ENCODE data around the gene TBC1D22A. TPM values are rescaled to one million over a fixed set of nuclear protein-coding genes. Genes with fewer than 3 reads are reported as not detected.
"Not testable (repeated sequence)": the region's sequence is repeated elsewhere in the genome, so short reads cannot be mapped to it uniquely, and the experiment has no call there.

The TBC1D22A gene
- polyA plus RNA-seq, 4 donors: 17.7 to 26.4 (median 21.0) TPM

DNA sequence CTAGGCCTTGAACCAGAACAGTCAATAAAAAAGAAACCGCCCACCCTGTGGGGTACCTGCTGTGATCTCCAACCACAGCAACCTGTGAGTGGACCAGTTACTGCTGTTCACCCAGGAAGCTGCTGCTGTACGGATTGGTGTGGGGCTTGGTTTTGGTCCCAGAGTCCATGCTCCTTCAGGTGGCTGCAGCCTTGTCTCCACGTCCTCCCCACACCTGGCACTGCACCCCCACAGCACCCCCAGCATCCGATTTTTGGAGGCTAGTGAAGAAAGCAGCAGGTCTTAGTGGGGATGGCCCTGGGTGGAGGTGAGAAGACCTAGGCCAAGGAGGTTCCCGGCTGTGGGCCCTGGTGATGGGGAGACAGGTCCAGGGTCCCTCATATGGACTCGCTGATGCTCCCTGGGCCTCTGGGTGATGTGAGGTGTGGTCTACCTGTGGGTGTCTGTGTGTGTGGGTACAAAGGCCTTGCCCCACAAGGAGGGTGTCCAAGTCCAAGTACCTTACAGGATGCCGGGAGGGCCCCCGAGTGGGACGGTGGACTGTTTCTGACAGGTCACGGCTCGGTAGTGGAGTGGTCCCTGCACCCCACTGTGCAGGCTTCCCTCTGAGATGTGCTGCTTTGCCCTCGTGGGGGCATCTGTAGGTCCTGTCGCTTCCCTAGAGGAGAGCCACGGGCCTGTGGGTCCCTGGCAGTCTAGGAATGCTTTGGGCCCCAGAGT, 283.4 kb downstream of the TBC1D22A start:
- peaks cover 5 to 10% (median 7%) of the 10 kb centered on the region in 3 donors for H3K4me1 ChIP-seq (ENCODE audit: control insufficient read depth in 3 of 3, insufficient read depth in 2 of 3, low read depth in 1 of 3, low read length in 2 of 3)
- no peak overlapping the region for H3K27ac ChIP-seq (ENCODE audit: low read depth in 1 of 3, low read length in 2 of 3)
- H3K27me3 ChIP-seq (ENCODE audit: control insufficient read depth in 3 of 3, insufficient read depth in 3 of 3, low read length in 3 of 3): no peaks in the 10 kb centered on the region
- H3K4me3 ChIP-seq (ENCODE audit: low read depth in 1 of 3, low read length in 3 of 3): no peak overlapping the region
- H3K36me3 ChIP-seq (ENCODE audit: control insufficient read depth in 3 of 3, insufficient read depth in 2 of 3, low read depth in 1 of 3, low read length in 3 of 3): peaks cover 0 to 9% (median 0%) of the 10 kb centered on the region in 3 donors
- 94 to 97% (median 95%) methylated on average over 14 of the region's 14 CpGs for WGBS, 3 donors
- DNase-seq (no peak), FAIRE-seq (no peak)
- no peaks in the 10 kb centered on the region for H3K9me3 ChIP-seq (ENCODE audit: control insufficient read depth in 2 of 2, insufficient read depth in 1 of 2, low read depth in 1 of 2, low read length in 1 of 2)

DNA sequence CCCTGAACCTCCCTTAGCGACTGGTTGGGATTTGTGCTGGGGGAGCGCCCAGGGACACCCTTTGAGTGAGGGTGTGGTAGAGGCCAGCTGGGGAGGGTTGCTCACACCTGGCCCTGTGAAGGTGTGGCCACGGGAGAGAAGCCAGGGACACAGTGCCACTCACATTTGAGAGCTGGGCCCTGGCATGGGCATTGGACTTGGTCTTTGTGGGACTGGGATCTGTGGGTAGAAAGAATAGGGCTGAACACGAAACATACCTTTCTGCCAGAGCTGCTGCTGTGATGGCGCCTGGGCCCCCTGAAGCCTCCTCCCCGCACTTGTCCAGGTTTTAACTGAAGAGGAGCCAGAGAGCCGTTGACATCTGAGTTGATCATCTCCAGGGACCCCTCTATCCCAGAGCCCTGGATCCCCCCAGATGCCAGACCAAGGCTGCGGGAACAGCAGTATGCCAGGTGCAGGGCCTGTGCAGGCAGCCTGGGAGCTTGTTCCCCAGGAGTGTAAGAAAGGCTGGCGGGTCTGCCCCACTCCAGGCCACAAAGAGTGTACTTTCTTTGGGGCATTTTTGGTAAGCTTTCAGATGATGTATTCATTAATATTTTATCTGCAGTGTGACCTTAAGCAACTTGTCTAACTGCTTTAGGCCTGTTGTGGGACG, 284.1 kb downstream of the TBC1D22A start:
- WGBS, 3 donors: 56 to 68% (median 67%) methylated on average over 10 of the region's 10 CpGs
- peaks cover 5 to 10% (median 7%) of the 10 kb centered on the region in 3 donors for H3K4me1 ChIP-seq (ENCODE audit: control insufficient read depth in 3 of 3, insufficient read depth in 2 of 3, low read depth in 1 of 3, low read length in 2 of 3)
- H3K27ac ChIP-seq (ENCODE audit: low read depth in 1 of 3, low read length in 2 of 3): no peak overlapping the region
- no peaks in the 10 kb centered on the region for H3K9me3 ChIP-seq (ENCODE audit: control insufficient read depth in 2 of 2, insufficient read depth in 1 of 2, low read depth in 1 of 2, low read length in 1 of 2)
- H3K36me3 ChIP-seq (ENCODE audit: control insufficient read depth in 3 of 3, insufficient read depth in 2 of 3, low read depth in 1 of 3, low read length in 3 of 3): peaks cover 0 to 5% (median 2%) of the 10 kb centered on the region in 3 donors
- no peaks in the 10 kb centered on the region for H3K27me3 ChIP-seq (ENCODE audit: control insufficient read depth in 3 of 3, insufficient read depth in 3 of 3, low read length in 3 of 3)
- no peak overlapping the region for H3K4me3 ChIP-seq (ENCODE audit: low read depth in 1 of 3, low read length in 3 of 3)
- peak in 1 of 2 donors; percentile 9 for DNase-seq
- FAIRE-seq: no peak

DNA sequence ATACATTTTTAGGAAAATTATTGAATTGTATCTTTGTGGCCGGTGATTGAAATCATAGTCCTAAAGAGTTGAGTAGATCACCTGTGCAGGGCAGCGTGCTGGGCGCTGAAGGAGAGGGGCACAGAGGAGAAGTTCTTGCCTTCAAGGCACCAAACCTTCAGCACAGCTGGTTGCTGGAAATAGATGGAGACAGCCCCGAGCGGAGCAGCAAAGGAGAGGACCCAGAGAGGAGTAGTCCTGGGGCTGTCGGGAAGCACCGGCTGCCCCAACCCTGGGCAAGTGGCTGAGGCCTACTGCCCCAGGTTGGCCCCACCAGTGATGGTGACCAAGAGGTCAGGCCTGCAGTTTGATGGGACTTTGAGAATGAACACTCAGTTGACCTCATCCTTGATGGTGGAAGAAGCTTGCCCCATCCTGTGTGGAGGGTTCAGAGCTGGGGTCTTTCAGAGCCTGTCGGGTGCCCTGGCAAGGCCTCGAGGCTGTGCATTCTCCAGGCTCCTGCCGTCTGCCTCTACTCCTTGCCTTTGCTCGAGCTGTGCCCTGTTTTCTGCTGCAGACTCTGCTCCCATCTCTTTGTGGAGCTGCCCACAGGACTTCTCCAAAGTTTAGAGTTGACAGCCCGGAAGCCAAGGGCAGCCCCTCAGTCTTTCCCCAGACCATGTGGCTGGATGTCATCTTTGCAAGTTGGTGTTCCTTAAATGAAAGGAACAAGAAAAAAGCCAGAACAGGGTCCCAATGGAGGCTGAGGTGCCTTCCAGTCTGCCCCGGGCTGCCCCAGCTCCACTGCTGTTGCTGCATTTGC, 285.1 kb downstream of the TBC1D22A start:
- Histone ChIP-seq H3K4me3 (ENCODE audit: low read depth in 1 of 3, low read length in 3 of 3) (no peak overlapping the region), H3K36me3 (ENCODE audit: control insufficient read depth in 3 of 3, insufficient read depth in 2 of 3, low read depth in 1 of 3, low read length in 3 of 3) (peaks cover 0 to 5% (median 2%) of the 10 kb centered on the region in 3 donors), H3K9me3 (ENCODE audit: control insufficient read depth in 2 of 2, insufficient read depth in 1 of 2, low read depth in 1 of 2, low read length in 1 of 2) (no peaks in the 10 kb centered on the region), H3K27me3 (ENCODE audit: control insufficient read depth in 3 of 3, insufficient read depth in 3 of 3, low read length in 3 of 3) (no peaks in the 10 kb centered on the region), H3K27ac (ENCODE audit: low read depth in 1 of 3, low read length in 2 of 3) (no peak overlapping the region), H3K4me1 (ENCODE audit: control insufficient read depth in 3 of 3, insufficient read depth in 2 of 3, low read depth in 1 of 3, low read length in 2 of 3) (peaks cover 5 to 10% (median 7%) of the 10 kb centered on the region in 3 donors)
- DNase-seq (no peak), FAIRE-seq (no peak)
- WGBS, 3 donors: 95 to 96% (median 96%) methylated on average over 13 of the region's 13 CpGs

DNA sequence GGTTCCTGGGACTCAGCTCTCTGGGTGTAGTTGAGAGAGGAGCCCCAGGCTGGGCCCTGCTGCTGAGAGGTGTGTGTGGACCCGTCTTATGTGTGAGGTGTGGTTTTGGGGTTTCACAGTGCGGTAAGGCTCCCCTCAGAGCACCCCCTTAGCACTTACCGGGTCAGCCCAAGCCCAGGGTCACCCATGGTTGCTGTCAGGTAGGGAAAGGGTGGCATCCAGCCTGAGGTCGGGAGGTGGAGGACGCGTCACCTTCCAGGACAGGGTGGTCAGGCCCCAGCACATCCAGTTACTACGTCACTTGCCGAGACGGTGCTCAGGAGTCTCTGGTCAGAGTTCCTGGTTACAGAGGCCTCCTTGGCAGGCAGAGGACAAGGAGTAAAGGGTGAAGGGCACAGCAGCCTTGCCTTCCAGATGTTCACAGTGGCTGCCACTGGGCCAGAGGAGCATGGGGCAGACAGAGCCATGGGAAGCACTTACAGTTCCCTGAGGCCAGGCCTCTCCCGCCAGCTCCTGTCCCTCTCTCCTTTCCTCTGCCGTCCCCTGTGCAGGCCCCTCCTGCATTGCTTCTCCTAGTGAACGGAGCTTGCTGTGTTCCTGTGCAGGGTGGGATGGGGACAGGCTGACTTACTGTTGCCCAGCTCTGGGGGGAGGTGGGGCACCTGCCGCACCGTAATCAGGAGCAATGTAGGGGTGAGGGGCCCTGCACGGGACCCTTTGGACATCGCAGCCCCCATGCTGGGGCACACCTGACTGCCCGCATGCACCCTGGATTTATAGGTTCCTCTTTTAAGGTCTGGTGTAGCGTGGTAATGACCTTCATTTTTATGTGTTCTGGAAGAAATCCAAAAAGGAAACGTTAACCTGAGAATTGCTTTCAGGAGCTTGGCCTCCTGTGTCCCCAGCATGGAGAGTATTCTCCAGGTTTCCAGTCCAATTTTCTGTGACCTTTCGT, 285.9 kb downstream of the TBC1D22A start:
- DNase-seq (peak in 1 of 2 donors; percentile 15), FAIRE-seq (no peak)
- Histone ChIP-seq H3K27me3 (ENCODE audit: control insufficient read depth in 3 of 3, insufficient read depth in 3 of 3, low read length in 3 of 3) (no peaks in the 10 kb centered on the region), H3K36me3 (ENCODE audit: control insufficient read depth in 3 of 3, insufficient read depth in 2 of 3, low read depth in 1 of 3, low read length in 3 of 3) (peaks cover 0 to 5% (median 2%) of the 10 kb centered on the region in 3 donors), H3K9me3 (ENCODE audit: control insufficient read depth in 2 of 2, insufficient read depth in 1 of 2, low read depth in 1 of 2, low read length in 1 of 2) (no peaks in the 10 kb centered on the region), H3K27ac (ENCODE audit: low read depth in 1 of 3, low read length in 2 of 3) (no peak overlapping the region), H3K4me1 (ENCODE audit: control insufficient read depth in 3 of 3, insufficient read depth in 2 of 3, low read depth in 1 of 3, low read length in 2 of 3) (peaks cover 5 to 10% (median 7%) of the 10 kb centered on the region in 3 donors), H3K4me3 (ENCODE audit: low read depth in 1 of 3, low read length in 3 of 3) (no peak overlapping the region)
- WGBS, 3 donors: 68 to 73% (median 71%) methylated on average over 19 to 20 of the region's 20 CpGs

DNA sequence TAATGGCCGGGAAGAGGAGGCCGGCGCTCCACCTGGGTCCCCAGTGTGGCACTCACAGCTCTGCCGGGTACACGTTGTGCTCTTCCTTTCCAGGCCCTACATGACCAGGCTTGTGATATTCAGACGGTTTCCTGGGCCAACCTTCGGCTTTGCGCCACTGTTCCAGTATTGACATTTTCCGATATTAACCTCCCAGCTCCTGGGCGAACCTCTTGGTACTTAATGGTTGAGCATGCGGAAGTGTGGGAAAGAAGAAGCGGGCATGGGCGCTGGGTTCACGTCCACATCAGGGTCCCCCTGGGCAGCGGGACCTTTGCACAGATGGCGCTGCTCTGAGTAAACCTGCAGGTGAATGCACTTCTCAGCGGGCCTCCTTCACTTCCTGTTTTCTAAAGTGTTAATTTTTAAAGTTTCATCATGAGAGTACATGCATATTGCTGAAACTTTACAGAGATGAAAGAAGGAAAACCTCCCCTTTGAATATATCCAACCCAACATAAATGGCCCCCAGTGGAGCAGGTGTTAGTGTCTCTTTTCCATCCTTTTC, 286.7 kb downstream of the TBC1D22A start:
- no peak for FAIRE-seq

DNA sequence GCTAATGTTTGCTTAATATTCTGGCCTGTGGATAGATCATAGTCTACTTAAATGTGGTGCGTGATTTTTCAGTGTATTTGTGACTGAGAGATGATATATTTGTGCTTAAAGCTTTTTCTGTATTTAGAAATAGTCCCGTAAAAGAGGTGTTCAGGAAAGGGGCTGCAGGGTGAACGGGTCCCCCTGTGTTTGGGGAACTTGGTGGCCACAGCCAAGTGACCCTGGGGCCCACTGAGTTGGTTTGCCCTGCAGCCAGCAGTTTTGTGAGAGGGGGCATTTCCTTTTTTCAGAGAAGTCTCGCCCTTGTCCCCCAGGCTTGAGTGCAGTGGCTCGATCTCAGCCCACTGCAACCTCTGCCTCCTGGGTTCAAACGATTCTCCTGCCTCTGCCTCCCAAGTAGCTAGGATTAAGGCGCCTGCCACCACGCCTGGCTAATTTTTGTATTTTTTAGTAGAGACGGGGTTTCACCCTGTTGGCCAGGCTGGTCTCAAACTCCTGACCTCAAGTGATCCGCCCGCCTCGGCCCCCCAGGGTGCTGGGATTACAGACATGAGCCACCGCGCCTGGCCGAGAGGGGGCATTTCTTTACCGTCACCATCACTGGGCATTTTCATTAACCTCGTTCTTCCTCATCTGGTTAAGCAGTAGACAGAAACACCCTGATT, 287.4 kb downstream of the TBC1D22A start:
- not testable (repeated sequence) for H3K4me1 ChIP-seq (ENCODE audit: control insufficient read depth in 3 of 3, insufficient read depth in 2 of 3, low read depth in 1 of 3, low read length in 2 of 3); FAIRE-seq
- 95 to 96% (median 96%) methylated on average over 17 of the region's 17 CpGs for WGBS, 3 donors

More for the DNA sequence above, 286.7 kb downstream of the TBC1D22A start:
- Histone ChIP-seq H3K9me3 (ENCODE audit: control insufficient read depth in 2 of 2, insufficient read depth in 1 of 2, low read depth in 1 of 2, low read length in 1 of 2) (no peaks in the 10 kb centered on the region), H3K4me1 (ENCODE audit: control insufficient read depth in 3 of 3, insufficient read depth in 2 of 3, low read depth in 1 of 3, low read length in 2 of 3) (peaks cover 2 to 6% (median 5%) of the 10 kb centered on the region in 3 donors), H3K4me3 (ENCODE audit: low read depth in 1 of 3, low read length in 3 of 3) (no peak overlapping the region), H3K27me3 (ENCODE audit: control insufficient read depth in 3 of 3, insufficient read depth in 3 of 3, low read length in 3 of 3) (no peaks in the 10 kb centered on the region), H3K27ac (ENCODE audit: low read depth in 1 of 3, low read length in 2 of 3) (no peak overlapping the region), H3K36me3 (ENCODE audit: control insufficient read depth in 3 of 3, insufficient read depth in 2 of 3, low read depth in 1 of 3, low read length in 3 of 3) (peaks cover 0 to 8% (median 2%) of the 10 kb centered on the region in 3 donors)
- WGBS, 3 donors: 80 to 84% (median 84%) methylated on average over 17 of the region's 17 CpGs
- no peak for DNase-seq

DNA sequence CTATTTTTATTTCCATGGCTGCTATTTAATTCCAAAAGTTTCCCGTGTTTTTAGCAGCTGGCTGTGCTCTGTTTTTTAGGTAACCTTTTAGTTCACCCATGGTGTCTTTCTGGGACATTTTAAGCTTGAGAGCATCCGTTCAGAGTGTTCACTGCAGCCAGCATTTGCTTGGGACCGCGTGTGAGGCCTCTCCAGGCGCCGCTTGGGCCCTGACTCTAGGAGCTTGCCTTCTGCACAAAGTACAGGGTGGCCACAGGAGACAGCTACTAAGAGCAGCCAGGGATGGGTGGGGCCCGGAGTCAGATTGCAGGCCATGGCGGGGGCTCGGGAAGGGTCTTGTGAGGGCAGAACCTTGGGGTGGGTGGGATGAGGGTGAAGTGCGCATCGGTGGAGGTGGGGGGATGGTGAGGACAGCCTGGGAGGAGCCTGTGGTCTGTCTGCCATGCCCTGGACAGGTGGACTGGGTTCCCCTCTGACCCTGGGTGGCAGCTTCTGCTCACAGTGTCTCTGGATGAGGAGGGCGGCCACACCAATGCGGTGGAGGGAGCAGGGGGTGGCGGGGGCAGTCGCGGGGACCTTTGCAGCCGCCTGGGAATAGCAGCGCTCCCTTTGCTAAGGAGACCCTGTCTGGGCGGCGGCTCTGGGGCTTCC, 288.1 kb downstream of the TBC1D22A start:
- peaks cover 0 to 3% (median 2%) of the 10 kb centered on the region in 3 donors for H3K4me1 ChIP-seq (ENCODE audit: control insufficient read depth in 3 of 3, insufficient read depth in 2 of 3, low read depth in 1 of 3, low read length in 2 of 3)
- H3K4me3 ChIP-seq (ENCODE audit: low read depth in 1 of 3, low read length in 3 of 3): no peak overlapping the region
- peaks cover 0 to 10% (median 2%) of the 10 kb centered on the region in 3 donors for H3K36me3 ChIP-seq (ENCODE audit: control insufficient read depth in 3 of 3, insufficient read depth in 2 of 3, low read depth in 1 of 3, low read length in 3 of 3)
- no peaks in the 10 kb centered on the region for H3K27me3 ChIP-seq (ENCODE audit: control insufficient read depth in 3 of 3, insufficient read depth in 3 of 3, low read length in 3 of 3)
- WGBS, 3 donors: 90 to 96% (median 91%) methylated on average over 20 of the region's 20 CpGs
- H3K9me3 ChIP-seq (ENCODE audit: control insufficient read depth in 2 of 2, insufficient read depth in 1 of 2, low read depth in 1 of 2, low read length in 1 of 2): no peaks in the 10 kb centered on the region
- H3K27ac ChIP-seq (ENCODE audit: low read depth in 1 of 3, low read length in 2 of 3): no peak overlapping the region
- DNase-seq: no peak
- FAIRE-seq: no peak

More for the DNA sequence above, 287.4 kb downstream of the TBC1D22A start:
- not testable (repeated sequence) for DNase-seq; H3K27me3 ChIP-seq (ENCODE audit: control insufficient read depth in 3 of 3, insufficient read depth in 3 of 3, low read length in 3 of 3); H3K4me3 ChIP-seq (ENCODE audit: low read depth in 1 of 3, low read length in 3 of 3); H3K36me3 ChIP-seq (ENCODE audit: control insufficient read depth in 3 of 3, insufficient read depth in 2 of 3, low read depth in 1 of 3, low read length in 3 of 3); H3K9me3 ChIP-seq (ENCODE audit: control insufficient read depth in 2 of 2, insufficient read depth in 1 of 2, low read depth in 1 of 2, low read length in 1 of 2); H3K27ac ChIP-seq (ENCODE audit: low read depth in 1 of 3, low read length in 2 of 3)
